ENCODE measurements around the gene GZMB.
"Not testable (repeated sequence)": the region's sequence is repeated elsewhere in the genome, so short reads cannot be mapped to it uniquely, and the experiment has no call there.

Gene GZMB

GRCh38 chr14:24631749-24632335, 2.1 kb downstream of the GZMB start:
- DNase-seq (ENCODE audit: low read depth), result no peak

- peak; percentile 9 for DNase-seq (ENCODE audit: low read depth)
These were observed 3.0 kb downstream of the GZMB start for GRCh38 chr14:24630872-24631477.

GRCh38 chr14:24630087-24630871, 3.7 kb downstream of the GZMB start:
- DNase-seq (ENCODE audit: low read depth), result no peak

GRCh38 chr14:24629521-24629920, 4.5 kb downstream of the GZMB start:
- DNase-seq (ENCODE audit: low read depth), result no peak

- no peak for DNase-seq (ENCODE audit: low read depth)
These were observed 20.2 kb downstream of the GZMB start for GRCh38 chr14:24613747-24614146.

- no peak for DNase-seq (ENCODE audit: low read depth)
These were observed 20.7 kb downstream of the GZMB start for GRCh38 chr14:24613241-24613640.

- no peak for DNase-seq (ENCODE audit: low read depth)
These were observed 21.8 kb downstream of the GZMB start for GRCh38 chr14:24612196-24612595.

GRCh38 chr14:24609655-24610344, 24.2 kb downstream of the GZMB start, which contains the start of gene GZMH:
GZMH (minus strand) TSS chr14:24609685; CDS start chr14:24609613, 72 bp downstream.
- no peak for DNase-seq (ENCODE audit: low read depth)

GRCh38 chr14:24607635-24608514, 26.1 kb downstream of the GZMB start:
- no peak for DNase-seq (ENCODE audit: low read depth)

- DNase-seq (ENCODE audit: low read depth), result no peak
These were observed 26.9 kb downstream of the GZMB start for GRCh38 chr14:24607081-24607480.

- DNase-seq (ENCODE audit: low read depth), result no peak
These were observed 27.7 kb downstream of the GZMB start for GRCh38 chr14:24606297-24606696.

GRCh38 chr14:24605435-24606190, 28.4 kb downstream of the GZMB start:
- DNase-seq (ENCODE audit: low read depth), result no peak

- no peak for DNase-seq (ENCODE audit: low read depth)
These were observed 36.6 kb downstream of the GZMB start for GRCh38 chr14:24597403-24597802.

- no peak for DNase-seq (ENCODE audit: low read depth)
These were observed 38.7 kb downstream of the GZMB start for GRCh38 chr14:24595073-24595808.

GRCh38 chr14:24591004-24591403, 43.0 kb downstream of the GZMB start:
- DNase-seq (ENCODE audit: low read depth), result not testable (repeated sequence)

GRCh38 chr14:24584402-24584801, 49.6 kb downstream of the GZMB start:
- DNase-seq (ENCODE audit: low read depth), result not testable (repeated sequence)

Measured in HS-27A (cell line).